OCI-LY3 (cell line): ENCODE results near the gene TRIM43.
"Not testable (repeated sequence)": the region's sequence is repeated elsewhere in the genome, so short reads cannot be mapped to it uniquely, and the experiment has no call there.

Experiments used
- EZH2phosphoT487 ChIP-seq: fragments of 200-600 bp; shearing (Covaris generic); IDR thresholded peaks from 2 replicates; pipeline ENCODE4 v1.6.1; 2018; ENCODE audit warnings: antibody characterized with exemption, mixed run types, low read depth
- TF ChIP-seq, protein P1 (sequence below): fragments of 200-600, 300-600 bp; sonication (generic); IDR thresholded peaks from 2 replicates; pipeline ENCODE4 v1.5.1; 2014; ENCODE audit warnings: antibody characterized with exemption, low read length, low read depth

DNA sequence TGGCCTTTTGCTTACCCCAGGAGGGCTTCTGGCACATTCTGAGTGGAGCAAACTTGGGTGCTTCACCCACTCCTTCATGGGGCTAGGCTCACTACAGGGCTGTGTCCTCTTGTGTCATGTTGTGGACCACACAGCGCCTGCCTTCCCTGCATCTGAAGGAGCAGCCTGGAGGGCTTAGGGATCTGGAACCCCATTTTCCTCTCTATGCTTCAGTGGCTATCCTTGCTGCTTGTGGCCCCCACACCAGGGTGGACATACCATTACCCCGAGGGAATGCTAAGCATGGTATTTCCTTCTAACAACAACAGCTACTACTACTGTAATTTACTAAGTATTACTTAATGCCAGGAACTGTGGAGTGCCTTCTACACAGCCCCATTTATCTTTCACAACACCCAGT is 50.6 kb downstream of the TRIM43 start:
- TF ChIP-seq, protein P1, sequence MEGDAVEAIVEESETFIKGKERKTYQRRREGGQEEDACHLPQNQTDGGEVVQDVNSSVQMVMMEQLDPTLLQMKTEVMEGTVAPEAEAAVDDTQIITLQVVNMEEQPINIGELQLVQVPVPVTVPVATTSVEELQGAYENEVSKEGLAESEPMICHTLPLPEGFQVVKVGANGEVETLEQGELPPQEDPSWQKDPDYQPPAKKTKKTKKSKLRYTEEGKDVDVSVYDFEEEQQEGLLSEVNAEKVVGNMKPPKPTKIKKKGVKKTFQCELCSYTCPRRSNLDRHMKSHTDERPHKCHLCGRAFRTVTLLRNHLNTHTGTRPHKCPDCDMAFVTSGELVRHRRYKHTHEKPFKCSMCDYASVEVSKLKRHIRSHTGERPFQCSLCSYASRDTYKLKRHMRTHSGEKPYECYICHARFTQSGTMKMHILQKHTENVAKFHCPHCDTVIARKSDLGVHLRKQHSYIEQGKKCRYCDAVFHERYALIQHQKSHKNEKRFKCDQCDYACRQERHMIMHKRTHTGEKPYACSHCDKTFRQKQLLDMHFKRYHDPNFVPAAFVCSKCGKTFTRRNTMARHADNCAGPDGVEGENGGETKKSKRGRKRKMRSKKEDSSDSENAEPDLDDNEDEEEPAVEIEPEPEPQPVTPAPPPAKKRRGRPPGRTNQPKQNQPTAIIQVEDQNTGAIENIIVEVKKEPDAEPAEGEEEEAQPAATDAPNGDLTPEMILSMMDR: not testable (repeated sequence)
- TF ChIP-seq EZH2phosphoT487: not testable (repeated sequence)
